Neural crest cell (in vitro differentiated cells): ENCODE measurements around the gene CYTIP. TPM values are rescaled to one million over a fixed set of nuclear protein-coding genes. Genes with fewer than 3 reads are reported as not detected.

Experiments
- DNase-seq: peaks from one replicate; pipeline ENCODE4 v3.0.0; 2021; ENCODE audit warnings: low read depth, mixed read lengths, low spot score
- H3K27ac Mint-ChIP-seq: one replicate; pipeline ENCODE4 v1.8.0; 2021; ENCODE audit warnings: mild to moderate bottlenecking, mixed read lengths; ENCODE audit not compliant: unreplicated experiment
- H3K27me3 Mint-ChIP-seq: 2 replicates; pipeline ENCODE4 v1.8.0; 2021; ENCODE audit warnings: low read depth, mild to moderate bottlenecking, mixed read lengths
- H3K36me3 Mint-ChIP-seq: 2 replicates; pipeline ENCODE4 v1.8.0; 2021; ENCODE audit warnings: low read depth, mild to moderate bottlenecking, mixed read lengths
- H3K4me1 Mint-ChIP-seq: 2 replicates; pipeline ENCODE4 v1.8.0; 2021; ENCODE audit warnings: mixed read lengths
- H3K4me3 Mint-ChIP-seq: one replicate; pipeline ENCODE4 v1.8.0; 2021; ENCODE audit warnings: mild to moderate bottlenecking, mixed read lengths
- H3K9me3 Mint-ChIP-seq: 2 replicates; pipeline ENCODE4 v1.8.0; 2021; ENCODE audit warnings: mixed read lengths
- long read RNA-seq: library from polyadenylated mRNA; unstranded; transcript quantifications from one replicate; pipeline ENCODE4 v2.0.0, GENCODE V29; 2020
- total RNA-seq: library from RNA; stranded (reverse); gene quantifications from 2 replicates; pipeline ENCODE4 v1.2.1, GENCODE V29; 2021
- TF ChIP-seq, protein P1 (sequence below): fragments of 200-600 bp; sonication (generic); conservative IDR thresholded peaks from 2 replicates; pipeline ENCODE4 v1.5.0; 2021; ENCODE audit warnings: antibody characterized with exemption, mild to moderate bottlenecking

Gene CYTIP
- total RNA-seq = 0.35 TPM in 1 of 2 replicates, not detected in the other
- long read RNA-seq = 0 reads

GRCh38 chr2:157443795-157444640, at the start of gene CYTIP:
TSS of gene CYTIP (minus strand) at chr2:157444089. CDS start at chr2:157444020, 69 bp downstream.
- no peaks in the 10 kb centered on the region for H3K36me3 Mint-ChIP-seq
- TF ChIP-seq, protein P1, sequence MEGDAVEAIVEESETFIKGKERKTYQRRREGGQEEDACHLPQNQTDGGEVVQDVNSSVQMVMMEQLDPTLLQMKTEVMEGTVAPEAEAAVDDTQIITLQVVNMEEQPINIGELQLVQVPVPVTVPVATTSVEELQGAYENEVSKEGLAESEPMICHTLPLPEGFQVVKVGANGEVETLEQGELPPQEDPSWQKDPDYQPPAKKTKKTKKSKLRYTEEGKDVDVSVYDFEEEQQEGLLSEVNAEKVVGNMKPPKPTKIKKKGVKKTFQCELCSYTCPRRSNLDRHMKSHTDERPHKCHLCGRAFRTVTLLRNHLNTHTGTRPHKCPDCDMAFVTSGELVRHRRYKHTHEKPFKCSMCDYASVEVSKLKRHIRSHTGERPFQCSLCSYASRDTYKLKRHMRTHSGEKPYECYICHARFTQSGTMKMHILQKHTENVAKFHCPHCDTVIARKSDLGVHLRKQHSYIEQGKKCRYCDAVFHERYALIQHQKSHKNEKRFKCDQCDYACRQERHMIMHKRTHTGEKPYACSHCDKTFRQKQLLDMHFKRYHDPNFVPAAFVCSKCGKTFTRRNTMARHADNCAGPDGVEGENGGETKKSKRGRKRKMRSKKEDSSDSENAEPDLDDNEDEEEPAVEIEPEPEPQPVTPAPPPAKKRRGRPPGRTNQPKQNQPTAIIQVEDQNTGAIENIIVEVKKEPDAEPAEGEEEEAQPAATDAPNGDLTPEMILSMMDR = no peak
- H3K9me3 Mint-ChIP-seq = no peaks in the 10 kb centered on the region
- no peaks in the 10 kb centered on the region for H3K27me3 Mint-ChIP-seq
- no peak for DNase-seq
- H3K27ac Mint-ChIP-seq = no peak within 1 kb of the TSS
- peaks cover 18% of the 10 kb centered on the region for H3K4me1 Mint-ChIP-seq
- H3K4me3 Mint-ChIP-seq = no peak within 1 kb of the TSS

DNA sequence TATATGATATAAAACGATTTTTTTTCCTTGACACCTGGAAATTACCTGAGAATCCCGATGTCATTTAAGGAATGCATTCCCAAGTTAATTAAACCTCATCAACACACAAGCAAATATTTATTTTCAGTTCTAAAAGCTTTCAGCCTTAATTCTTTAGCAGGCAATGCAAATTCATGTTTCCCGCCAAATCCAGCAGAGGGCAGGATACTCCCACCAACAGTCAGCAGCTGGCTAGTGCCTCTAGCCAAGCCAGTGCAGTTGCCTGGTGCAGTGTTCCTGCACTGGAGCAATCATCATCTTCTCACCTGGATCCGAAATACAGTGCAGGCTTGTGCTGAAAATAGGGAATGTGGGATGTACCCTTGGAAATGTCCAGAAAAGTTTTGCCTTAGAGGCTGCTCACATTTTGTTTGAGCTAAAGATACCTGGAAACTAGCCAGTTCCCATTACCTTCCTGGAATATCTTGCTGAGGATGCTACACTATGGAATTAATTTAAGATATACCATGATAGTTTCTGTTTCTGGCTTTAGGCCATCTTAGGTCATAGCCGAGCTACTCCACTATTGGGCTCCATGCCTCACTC, 48.4 kb upstream of the CYTIP start:
- no peaks in the 10 kb centered on the region for H3K9me3 Mint-ChIP-seq
- H3K4me3 Mint-ChIP-seq = no peak overlapping the region
- DNase-seq = peak; percentile 54
- TF ChIP-seq, protein P1 = peak; percentile 83
- no peaks in the 10 kb centered on the region for H3K36me3 Mint-ChIP-seq
- H3K27ac Mint-ChIP-seq = no peak overlapping the region
- no peaks in the 10 kb centered on the region for H3K4me1 Mint-ChIP-seq
- peaks cover 45% of the 10 kb centered on the region for H3K27me3 Mint-ChIP-seq

DNA sequence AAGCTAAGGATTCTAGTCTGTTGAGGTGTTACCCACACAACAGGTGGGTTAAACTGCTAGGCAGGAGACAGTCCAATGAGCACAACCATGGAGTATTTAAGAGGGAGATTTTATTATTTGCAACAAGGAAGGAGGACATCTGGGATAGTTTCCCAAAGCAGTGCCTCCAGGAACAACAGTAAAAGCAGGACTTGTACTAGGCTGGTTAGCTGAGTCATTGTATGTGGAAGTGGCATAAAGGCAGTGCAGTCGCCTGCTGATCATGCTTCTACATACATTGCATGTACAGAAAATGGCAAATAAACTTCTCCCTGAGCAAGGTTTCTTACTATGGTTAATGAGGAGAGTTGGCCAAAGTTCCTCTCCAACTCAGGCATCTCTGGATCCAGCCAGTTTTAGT, 46.1 kb upstream of the CYTIP start:
- Mint-ChIP-seq H3K4me1 (peaks cover 13% of the 10 kb centered on the region), H3K4me3 (no peak overlapping the region)

DNA sequence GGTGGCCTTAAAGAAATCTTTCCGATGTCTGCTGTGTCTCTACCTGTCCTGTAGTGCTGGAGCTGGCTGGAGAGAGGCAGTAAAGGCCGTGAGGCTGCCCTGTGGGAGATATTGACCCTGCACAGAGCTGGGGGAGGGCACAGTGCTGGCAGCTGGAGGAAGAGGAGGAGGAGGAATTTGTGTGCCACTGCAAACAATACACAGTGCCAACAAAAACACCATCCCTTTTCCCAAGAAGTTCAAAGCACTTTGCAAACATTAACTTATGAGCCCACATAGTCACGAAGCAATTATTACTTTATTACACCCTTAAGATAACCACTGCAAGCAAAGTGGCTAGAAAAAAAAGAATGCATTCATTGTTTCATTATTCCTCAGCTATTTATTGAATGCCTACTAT, 45.0 kb upstream of the CYTIP start:
- Mint-ChIP-seq H3K27me3 (peaks cover 38% of the 10 kb centered on the region), H3K9me3 (no peaks in the 10 kb centered on the region), H3K4me3 (no peak overlapping the region), H3K4me1 (peaks cover 13% of the 10 kb centered on the region), H3K27ac (no peak overlapping the region), H3K36me3 (no peaks in the 10 kb centered on the region)
- no peak for DNase-seq
- TF ChIP-seq, protein P1 = no peak

More for the DNA sequence above, 46.1 kb upstream of the CYTIP start:
- TF ChIP-seq, protein P1 = no peak
- Mint-ChIP-seq H3K9me3 (no peaks in the 10 kb centered on the region), H3K27me3 (peaks cover 47% of the 10 kb centered on the region), H3K36me3 (no peaks in the 10 kb centered on the region), H3K27ac (no peak overlapping the region)
- no peak for DNase-seq

DNA sequence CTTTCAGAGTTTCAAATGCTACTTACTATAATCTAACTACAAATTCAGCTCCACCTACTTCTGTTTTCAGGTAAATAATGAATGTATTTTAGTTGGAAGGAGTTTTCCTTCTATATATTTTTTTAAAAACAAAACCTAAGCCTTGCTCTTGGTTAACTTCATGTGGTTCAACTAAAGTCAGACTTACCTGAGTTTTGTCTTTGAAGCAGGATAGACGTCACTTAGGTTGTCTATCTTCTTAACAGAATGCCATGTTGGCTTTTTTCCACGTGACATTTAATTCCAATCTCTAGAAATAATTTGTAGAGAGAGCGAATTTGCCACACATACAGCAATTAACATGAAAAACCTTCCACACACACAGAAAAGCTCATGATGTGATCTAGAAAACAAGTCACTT, 43.9 kb upstream of the CYTIP start:
- no peak for DNase-seq
- H3K4me3 Mint-ChIP-seq = no peak overlapping the region
- H3K27me3 Mint-ChIP-seq = peaks cover 27% of the 10 kb centered on the region
- H3K27ac Mint-ChIP-seq = no peak overlapping the region
- TF ChIP-seq, protein P1 = no peak
- H3K9me3 Mint-ChIP-seq = no peaks in the 10 kb centered on the region
- peaks cover 13% of the 10 kb centered on the region for H3K4me1 Mint-ChIP-seq
- no peaks in the 10 kb centered on the region for H3K36me3 Mint-ChIP-seq
